Measurements from ENCODE around the gene LAMTOR1. TPM values are rescaled to one million over a fixed set of nuclear protein-coding genes. Genes with fewer than 3 reads are reported as not detected.

The LAMTOR1 gene
- total and polyA plus RNA-seq, 2 experiments from 2014 or later: 100 to 180 TPM

GRCh38 chr11:72124046-72124445 lies 20.9 kb upstream of the LAMTOR1 start:
- Histone ChIP-seq H3K27ac (no peak overlapping the region), H3K36me3 (no peaks in the 10 kb centered on the region), H3K9me3 (ENCODE audit: low read depth) (no peaks in the 10 kb centered on the region), H3K4me3 (no peak overlapping the region), H3K27me3 (no peaks in the 10 kb centered on the region), H3K4me1 (ENCODE audit: low read depth) (no peaks in the 10 kb centered on the region)
- TF ChIP-seq CTCF (IDR thresholded peaks at IDR 0.05; ENCODE audit: low read depth, low read length): no peak
- DNase-seq (ENCODE audit: low read depth in 1 of 2, low spot score in 1 of 2): no peak

- Histone ChIP-seq H3K4me3 (no peak overlapping the region), H3K4me1 (ENCODE audit: low read depth) (no peaks in the 10 kb centered on the region), H3K27me3 (no peaks in the 10 kb centered on the region), H3K9me3 (ENCODE audit: low read depth) (no peaks in the 10 kb centered on the region), H3K36me3 (no peaks in the 10 kb centered on the region), H3K27ac (no peak overlapping the region)
- no peak for TF ChIP-seq CTCF (IDR thresholded peaks at IDR 0.05; ENCODE audit: low read depth, low read length)
- DNase-seq (ENCODE audit: low read depth in 1 of 2, low spot score in 1 of 2): no peak
Measured at GRCh38 chr11:72123117-72123653, 20.1 kb upstream of the LAMTOR1 start.

GRCh38 chr11:72122607-72123006 lies 19.5 kb upstream of the LAMTOR1 start:
- Histone ChIP-seq H3K9me3 (ENCODE audit: low read depth) (no peaks in the 10 kb centered on the region), H3K36me3 (no peaks in the 10 kb centered on the region), H3K4me1 (ENCODE audit: low read depth) (no peaks in the 10 kb centered on the region), H3K27me3 (no peaks in the 10 kb centered on the region), H3K27ac (no peak overlapping the region), H3K4me3 (no peak overlapping the region)
- TF ChIP-seq CTCF (IDR thresholded peaks at IDR 0.05; ENCODE audit: low read depth, low read length): no peak
- DNase-seq (ENCODE audit: low read depth in 1 of 2, low spot score in 1 of 2): no peak

- Histone ChIP-seq H3K27me3 (no peaks in the 10 kb centered on the region), H3K4me1 (ENCODE audit: low read depth) (no peaks in the 10 kb centered on the region), H3K9me3 (ENCODE audit: low read depth) (no peaks in the 10 kb centered on the region), H3K4me3 (no peak overlapping the region), H3K27ac (no peak overlapping the region), H3K36me3 (no peaks in the 10 kb centered on the region)
- no peak for DNase-seq (ENCODE audit: low read depth in 1 of 2, low spot score in 1 of 2)
- no peak for TF ChIP-seq CTCF (IDR thresholded peaks at IDR 0.05; ENCODE audit: low read depth, low read length)
Measured at GRCh38 chr11:72120930-72121329, 17.8 kb upstream of the LAMTOR1 start.

GRCh38 chr11:72119198-72119597 lies 16.1 kb upstream of the LAMTOR1 start:
- no peaks in the 10 kb centered on the region for H3K9me3 ChIP-seq (ENCODE audit: low read depth)

More at GRCh38 chr11:72119198-72119597, 16.1 kb upstream of the LAMTOR1 start:
- Histone ChIP-seq H3K36me3 (no peaks in the 10 kb centered on the region), H3K27me3 (no peaks in the 10 kb centered on the region), H3K4me3 (no peak overlapping the region), H3K27ac (no peak overlapping the region), H3K4me1 (ENCODE audit: low read depth) (no peaks in the 10 kb centered on the region)
- no peak for DNase-seq (ENCODE audit: low read depth in 1 of 2, low spot score in 1 of 2)
- no peak for TF ChIP-seq CTCF (IDR thresholded peaks at IDR 0.05; ENCODE audit: low read depth, low read length)
